ENCODE measurements around the gene STATH. TPM values are rescaled to one million over a fixed set of nuclear protein-coding genes. Genes with fewer than 3 reads are reported as not detected.
A peak's percentile ranks its signal among the peaks of the same experiment; 100 is the strongest.

STATH gene
- total RNA-seq, 1 donor from 2014 or later, result not detected

- Mint-ChIP-seq H3K27me3 (ENCODE audit: low read depth, unreplicated experiment) (no peaks in the 10 kb centered on the region), H3K4me1 (ENCODE audit: low read depth, unreplicated experiment) (peaks cover 8% of the 10 kb centered on the region), H3K27ac (ENCODE audit: unreplicated experiment) (no peak overlapping the region), H3K36me3 (ENCODE audit: low read depth, unreplicated experiment) (no peaks in the 10 kb centered on the region), H3K4me3 (ENCODE audit: unreplicated experiment) (no peak overlapping the region), H3K9me3 (ENCODE audit: unreplicated experiment) (no peaks in the 10 kb centered on the region)
- H3K4me2 ChIP-seq (ENCODE audit: low read length), result no peak overlapping the region
- no peak overlapping the region for H2AFZ ChIP-seq (ENCODE audit: low read depth, low read length)
- H3K4me1 ChIP-seq (ENCODE audit: insufficient read depth, low read length), result no peaks in the 10 kb centered on the region
- H3K27me3 ChIP-seq (ENCODE audit: insufficient read depth, low read length), result no peaks in the 10 kb centered on the region
- DNase-seq (ENCODE audit: low read depth) (peak; percentile 10), FAIRE-seq (no peak)
- H3K36me3 ChIP-seq (ENCODE audit: insufficient read depth, low read length), result no peaks in the 10 kb centered on the region
- no peaks in the 10 kb centered on the region for H3K9me3 ChIP-seq (ENCODE audit: insufficient read depth, low read depth, low read length)
- TF ChIP-seq CTCF (IDR thresholded peaks at IDR 0.05; ENCODE audit: insufficient read depth, low read depth, low read length), result no peak
- TF ChIP-seq EZH2 (IDR thresholded peaks at IDR 0.05; ENCODE audit: insufficient read depth, low read length), result no peak
- H3K4me3 ChIP-seq (ENCODE audit: insufficient read depth, low read depth, low read length), result no peak overlapping the region
- H3K79me2 ChIP-seq (ENCODE audit: insufficient read depth, low read length), result no peaks in the 10 kb centered on the region
- H4K20me1 ChIP-seq (ENCODE audit: insufficient read depth, low read length), result no peaks in the 10 kb centered on the region
- no peak overlapping the region for H3K27ac ChIP-seq (ENCODE audit: low read depth, low read length)
- H3K9ac ChIP-seq (ENCODE audit: low read length), result no peak overlapping the region
These were observed 18.2 kb upstream of the STATH start for GRCh38 chr4:69977582-69977981.

GRCh38 chr4:69984030-69984443 is 11.7 kb upstream of the STATH start:
- Histone ChIP-seq H3K4me1 (ENCODE audit: insufficient read depth, low read length) (no peaks in the 10 kb centered on the region), H3K79me2 (ENCODE audit: insufficient read depth, low read length) (no peaks in the 10 kb centered on the region), H3K9me3 (ENCODE audit: insufficient read depth, low read depth, low read length) (peaks cover 2% of the 10 kb centered on the region), H3K4me2 (ENCODE audit: low read length) (no peak overlapping the region), H3K27me3 (ENCODE audit: insufficient read depth, low read length) (no peaks in the 10 kb centered on the region), H3K36me3 (ENCODE audit: insufficient read depth, low read length) (no peaks in the 10 kb centered on the region), H3K9ac (ENCODE audit: low read length) (no peak overlapping the region), H3K4me3 (ENCODE audit: insufficient read depth, low read depth, low read length) (no peak overlapping the region), H4K20me1 (ENCODE audit: insufficient read depth, low read length) (no peaks in the 10 kb centered on the region), H3K27ac (ENCODE audit: low read depth, low read length) (no peak overlapping the region), H2AFZ (ENCODE audit: low read depth, low read length) (no peak overlapping the region)
- Mint-ChIP-seq H3K36me3 (ENCODE audit: low read depth, unreplicated experiment) (no peaks in the 10 kb centered on the region), H3K27me3 (ENCODE audit: low read depth, unreplicated experiment) (no peaks in the 10 kb centered on the region), H3K27ac (ENCODE audit: unreplicated experiment) (no peak overlapping the region), H3K4me3 (ENCODE audit: unreplicated experiment) (no peak overlapping the region), H3K4me1 (ENCODE audit: low read depth, unreplicated experiment) (peaks cover 8% of the 10 kb centered on the region), H3K9me3 (ENCODE audit: unreplicated experiment) (no peaks in the 10 kb centered on the region)
- DNase-seq (ENCODE audit: low read depth) (peak; percentile 49), FAIRE-seq (no peak)
- TF ChIP-seq EZH2 (IDR thresholded peaks at IDR 0.05; ENCODE audit: insufficient read depth, low read length) (no peak), CTCF (IDR thresholded peaks at IDR 0.05; ENCODE audit: insufficient read depth, low read depth, low read length) (no peak)

GRCh38 chr4:69986663-69987062 is 9.1 kb upstream of the STATH start:
- no peak overlapping the region for H3K27ac ChIP-seq (ENCODE audit: low read depth, low read length)
- TF ChIP-seq CTCF (IDR thresholded peaks at IDR 0.05; ENCODE audit: insufficient read depth, low read depth, low read length), result no peak
- no peak for TF ChIP-seq EZH2 (IDR thresholded peaks at IDR 0.05; ENCODE audit: insufficient read depth, low read length)
- H3K9me3 ChIP-seq (ENCODE audit: insufficient read depth, low read depth, low read length), result peaks cover 2% of the 10 kb centered on the region
- no peak overlapping the region for H2AFZ ChIP-seq (ENCODE audit: low read depth, low read length)
- no peaks in the 10 kb centered on the region for H3K4me1 ChIP-seq (ENCODE audit: insufficient read depth, low read length)
- Mint-ChIP-seq H3K36me3 (ENCODE audit: low read depth, unreplicated experiment) (no peaks in the 10 kb centered on the region), H3K4me3 (ENCODE audit: unreplicated experiment) (no peak overlapping the region), H3K27me3 (ENCODE audit: low read depth, unreplicated experiment) (no peaks in the 10 kb centered on the region), H3K9me3 (ENCODE audit: unreplicated experiment) (no peaks in the 10 kb centered on the region), H3K27ac (ENCODE audit: unreplicated experiment) (no peak overlapping the region), H3K4me1 (ENCODE audit: low read depth, unreplicated experiment) (peaks cover 8% of the 10 kb centered on the region)
- H3K36me3 ChIP-seq (ENCODE audit: insufficient read depth, low read length), result no peaks in the 10 kb centered on the region
- DNase-seq (ENCODE audit: low read depth) (no peak), FAIRE-seq (no peak)
- H3K9ac ChIP-seq (ENCODE audit: low read length), result no peak overlapping the region
- H4K20me1 ChIP-seq (ENCODE audit: insufficient read depth, low read length), result no peaks in the 10 kb centered on the region
- no peak overlapping the region for H3K4me3 ChIP-seq (ENCODE audit: insufficient read depth, low read depth, low read length)
- no peaks in the 10 kb centered on the region for H3K79me2 ChIP-seq (ENCODE audit: insufficient read depth, low read length)
- H3K27me3 ChIP-seq (ENCODE audit: insufficient read depth, low read length), result no peaks in the 10 kb centered on the region
- H3K4me2 ChIP-seq (ENCODE audit: low read length), result no peak overlapping the region

All from astrocyte (in vitro differentiated cells and primary cell).